ENCODE measurements around the gene NDUFS3. TPM values are rescaled to one million over a fixed set of nuclear protein-coding genes. Genes with fewer than 3 reads are reported as not detected.
"Not testable (repeated sequence)": the region's sequence is repeated elsewhere in the genome, so short reads cannot be mapped to it uniquely, and the experiment has no call there.

NDUFS3 gene
- total and polyA plus RNA-seq, 7 donors: 160 to 528 (median 225) TPM

- intact Hi-C loops (cut with DNase I): loop anchor here (5.0 kb wide), 1 partner anchor 36 kb away; no protein-coding TSS in a partner anchor
- DNase-seq: no peak
- no peaks in the 10 kb centered on the region for H3K9me3 ChIP-seq
- peak overlapping the region; percentile 81 for H3K4me3 ChIP-seq
- no peaks in the 10 kb centered on the region for H3K27me3 ChIP-seq (ENCODE audit: insufficient read depth in 3 of 3, low read length in 2 of 3)
- WGBS, 3 donors: 4 to 10% (median 8%) methylated on average over 9 of the region's 9 CpGs
- peaks cover 35% of the 10 kb centered on the region for H3K4me1 ChIP-seq
- peak in 2 of 4 donors; percentile 7 to 16 for ATAC-seq
- H3K27ac ChIP-seq: peak overlapping the region; percentile 98
- H3K36me3 ChIP-seq (ENCODE audit: insufficient read depth in 1 of 2, low read depth in 1 of 2): peaks cover 0 to 4% of the 10 kb centered on the region in 2 donors
- TF ChIP-seq, protein P1, sequence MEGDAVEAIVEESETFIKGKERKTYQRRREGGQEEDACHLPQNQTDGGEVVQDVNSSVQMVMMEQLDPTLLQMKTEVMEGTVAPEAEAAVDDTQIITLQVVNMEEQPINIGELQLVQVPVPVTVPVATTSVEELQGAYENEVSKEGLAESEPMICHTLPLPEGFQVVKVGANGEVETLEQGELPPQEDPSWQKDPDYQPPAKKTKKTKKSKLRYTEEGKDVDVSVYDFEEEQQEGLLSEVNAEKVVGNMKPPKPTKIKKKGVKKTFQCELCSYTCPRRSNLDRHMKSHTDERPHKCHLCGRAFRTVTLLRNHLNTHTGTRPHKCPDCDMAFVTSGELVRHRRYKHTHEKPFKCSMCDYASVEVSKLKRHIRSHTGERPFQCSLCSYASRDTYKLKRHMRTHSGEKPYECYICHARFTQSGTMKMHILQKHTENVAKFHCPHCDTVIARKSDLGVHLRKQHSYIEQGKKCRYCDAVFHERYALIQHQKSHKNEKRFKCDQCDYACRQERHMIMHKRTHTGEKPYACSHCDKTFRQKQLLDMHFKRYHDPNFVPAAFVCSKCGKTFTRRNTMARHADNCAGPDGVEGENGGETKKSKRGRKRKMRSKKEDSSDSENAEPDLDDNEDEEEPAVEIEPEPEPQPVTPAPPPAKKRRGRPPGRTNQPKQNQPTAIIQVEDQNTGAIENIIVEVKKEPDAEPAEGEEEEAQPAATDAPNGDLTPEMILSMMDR (IDR thresholded peaks at IDR 0.05): no peak
These were observed 25.5 kb upstream of the NDUFS3 start for GRCh38 chr11:47553406-47553743.

DNA sequence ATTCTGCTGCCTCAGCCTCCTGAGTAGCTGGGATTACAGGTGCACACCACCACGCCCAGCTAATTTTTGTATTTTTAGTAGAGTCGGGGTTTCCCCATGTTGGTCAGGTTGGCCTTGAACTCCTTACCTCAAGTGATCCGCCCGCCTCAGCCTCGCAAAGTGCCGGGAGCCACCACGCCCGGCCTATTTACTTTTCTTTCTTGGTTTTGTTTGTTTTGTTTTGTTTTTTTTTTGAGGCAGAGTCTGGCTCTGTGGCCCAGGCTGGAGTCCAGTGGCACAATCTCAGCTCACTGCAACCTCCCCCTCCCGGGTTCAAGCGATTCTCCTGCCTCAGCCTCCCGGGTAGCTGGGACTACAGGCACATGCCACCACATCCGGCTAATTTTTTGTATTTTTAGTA, 21.9 kb upstream of the NDUFS3 start:
- ATAC-seq; DNase-seq; H3K27me3 ChIP-seq (ENCODE audit: insufficient read depth in 3 of 3, low read length in 2 of 3); H3K27ac ChIP-seq; H3K36me3 ChIP-seq (ENCODE audit: insufficient read depth in 1 of 2, low read depth in 1 of 2); H3K9me3 ChIP-seq; intact Hi-C loops (cut with DNase I); H3K4me3 ChIP-seq: not testable (repeated sequence)
- WGBS, 3 donors: 97% methylated on average over 10 to 12 of the region's 12 CpGs
- H3K4me1 ChIP-seq: peaks cover 18% of the 10 kb centered on the region

- ATAC-seq (no peak), DNase-seq (no peak)
- Histone ChIP-seq H3K4me3 (no peak overlapping the region), H3K27ac (no peak overlapping the region), H3K36me3 (ENCODE audit: insufficient read depth in 1 of 2, low read depth in 1 of 2) (no peaks in the 10 kb centered on the region), H3K27me3 (ENCODE audit: insufficient read depth in 3 of 3, low read length in 2 of 3) (no peaks in the 10 kb centered on the region), H3K9me3 (no peaks in the 10 kb centered on the region), H3K4me1 (peaks cover 18% of the 10 kb centered on the region)
- TF ChIP-seq, protein P1 (IDR thresholded peaks at IDR 0.05): no peak
- 96 to 100% (median 100%) methylated on average over 1 of the region's 1 CpG for WGBS, 3 donors
- intact Hi-C loops (cut with DNase I): no loop called here
These were observed 20.2 kb upstream of the NDUFS3 start for GRCh38 chr11:47558695-47559094.

DNA sequence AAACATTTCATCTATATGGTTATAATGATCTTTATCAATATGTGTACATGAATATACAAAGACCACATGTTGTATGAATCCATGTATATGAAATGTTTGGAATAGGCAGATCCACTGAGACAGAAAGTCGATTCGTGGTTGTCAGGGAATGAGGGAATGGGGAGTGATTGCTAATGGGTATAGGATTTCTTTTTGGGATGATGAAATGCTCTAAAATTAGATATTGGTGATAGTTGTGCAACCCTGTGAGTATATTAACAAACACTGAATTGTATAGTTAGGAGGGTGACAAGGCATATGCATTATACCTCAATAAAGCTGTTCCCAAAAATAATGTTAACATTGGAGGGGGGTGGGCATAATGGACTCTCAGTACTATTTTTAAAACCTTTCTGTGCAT, 18.4 kb upstream of the NDUFS3 start:
- peak; percentile 23 to 53 (median 34) for ATAC-seq
- 27 to 46% (median 34%) methylated on average over 2 of the region's 2 CpGs for WGBS, 3 donors
- Histone ChIP-seq H3K27ac (peak overlapping the region; percentile 46), H3K4me1 (peaks cover 14% of the 10 kb centered on the region), H3K36me3 (ENCODE audit: insufficient read depth in 1 of 2, low read depth in 1 of 2) (no peaks in the 10 kb centered on the region), H3K27me3 (ENCODE audit: insufficient read depth in 3 of 3, low read length in 2 of 3) (no peaks in the 10 kb centered on the region), H3K9me3 (no peaks in the 10 kb centered on the region), H3K4me3 (no peak overlapping the region)
- TF ChIP-seq, protein P1 (IDR thresholded peaks at IDR 0.05): no peak
- intact Hi-C loops (cut with DNase I): no loop called here
- DNase-seq: no peak

DNA sequence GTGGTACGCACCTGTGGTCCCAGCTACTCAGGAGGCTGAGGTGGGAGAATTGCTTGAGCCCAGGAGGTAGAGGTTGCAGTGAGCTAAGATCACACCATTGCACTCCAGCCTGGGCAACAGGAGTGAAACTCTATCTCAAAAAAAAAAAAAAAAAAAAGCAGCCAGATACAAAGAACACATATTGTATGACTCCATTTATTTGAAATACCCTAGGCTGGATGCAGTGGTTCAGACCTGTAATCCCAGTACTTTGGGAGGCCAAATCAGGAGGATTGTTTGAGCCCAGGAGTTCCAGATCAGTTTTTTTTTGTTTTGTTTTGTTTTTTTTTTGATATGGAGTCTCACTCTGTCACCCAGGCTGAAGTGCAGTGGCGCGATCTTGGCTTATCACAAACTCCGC, 16.5 kb upstream of the NDUFS3 start:
- H3K27ac ChIP-seq; H3K27me3 ChIP-seq (ENCODE audit: insufficient read depth in 3 of 3, low read length in 2 of 3); ATAC-seq; intact Hi-C loops (cut with DNase I); H3K36me3 ChIP-seq (ENCODE audit: insufficient read depth in 1 of 2, low read depth in 1 of 2); H3K9me3 ChIP-seq; H3K4me3 ChIP-seq; DNase-seq: not testable (repeated sequence)
- WGBS, 3 donors: 96 to 98% (median 97%) methylated on average over 4 of the region's 4 CpGs
- peaks cover 21% of the 10 kb centered on the region for H3K4me1 ChIP-seq

DNA sequence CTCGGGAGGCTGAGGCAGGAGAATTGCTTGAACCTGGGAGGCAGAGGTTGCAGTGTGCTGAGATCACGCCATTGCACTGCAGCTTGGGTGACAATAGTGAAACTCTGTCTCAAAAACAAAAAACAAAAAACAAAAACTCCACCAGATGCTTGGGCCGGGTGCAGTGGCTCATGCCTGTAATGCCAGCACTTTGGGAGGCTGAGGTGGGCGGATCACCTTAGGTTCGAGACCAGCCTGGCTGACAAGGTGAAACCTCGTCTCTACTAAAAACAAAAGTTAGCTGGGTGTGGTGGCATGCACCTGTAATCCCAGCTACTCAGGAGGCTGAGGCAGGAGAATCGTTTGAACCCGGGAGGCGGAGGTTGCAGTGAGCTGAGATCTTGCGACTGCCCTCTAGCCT, 14.5 kb upstream of the NDUFS3 start:
- Histone ChIP-seq H3K4me3 (peak overlapping the region; percentile 97), H3K36me3 (ENCODE audit: insufficient read depth in 1 of 2, low read depth in 1 of 2) (peaks cover 0 to 11% of the 10 kb centered on the region in 2 donors), H3K4me1 (peaks cover 21% of the 10 kb centered on the region), H3K27ac (peak overlapping the region; percentile 83)
- DNase-seq; intact Hi-C loops (cut with DNase I); H3K9me3 ChIP-seq; H3K27me3 ChIP-seq (ENCODE audit: insufficient read depth in 3 of 3, low read length in 2 of 3); ATAC-seq: not testable (repeated sequence)
- WGBS, 3 donors: 94 to 97% (median 95%) methylated on average over 10 of the region's 10 CpGs
